Activated B cell treated with CpG ODN at 0.5 μM for 24 hours (primary cell): ENCODE measurements around the gene ASTN2. TPM values are rescaled to one million over a fixed set of nuclear protein-coding genes. Genes with fewer than 3 reads are reported as not detected.

Experiments used
- ATAC-seq: fragments of 200-7000 bp; cut with Tn5 transposase; one replicate; pipeline ENCODE4 v1.10.0; 2021; ENCODE audit warnings: low read depth, mild to moderate bottlenecking, moderate library complexity
- CTCF ChIA-PET: fragments of 350-600 bp; sonication (Branson Sonifier 250); formaldehyde crosslinking; loops from one replicate; lab custom pipeline; 2021; ENCODE audit warnings: antibody characterized with exemption; lab: Charles Lee
- POLR2A ChIA-PET: fragments of 350-600 bp; sonication (Branson Sonifier 250); formaldehyde crosslinking; loops from one replicate; lab custom pipeline; 2021; ENCODE audit warnings: antibody characterized with exemption; lab: Charles Lee
- DNase-seq: peaks from one replicate; pipeline ENCODE4 v3.0.0; 2022
- H3K27ac Mint-ChIP-seq: one replicate; pipeline ENCODE4 v1.8.0; 2020; ENCODE audit warnings: mixed read lengths
- H3K27me3 Mint-ChIP-seq: one replicate; pipeline ENCODE4 v1.8.0; 2021; ENCODE audit warnings: mixed read lengths
- H3K36me3 Mint-ChIP-seq: one replicate; pipeline ENCODE4 v1.8.0; 2021; ENCODE audit warnings: low read depth, mixed read lengths
- H3K4me1 Mint-ChIP-seq: one replicate; pipeline ENCODE4 v1.8.0; 2021; ENCODE audit warnings: mixed read lengths
- H3K4me3 Mint-ChIP-seq: one replicate; pipeline ENCODE4 v1.8.0; 2020; ENCODE audit warnings: mild to moderate bottlenecking, mixed read lengths
- H3K9me3 Mint-ChIP-seq: one replicate; pipeline ENCODE4 v1.8.0; 2020; ENCODE audit warnings: mixed read lengths
- CTCF ChIP-seq: fragments of 200-600 bp; IDR thresholded peaks from one replicate; pipeline ENCODE4 v1.8.0; 2022; ENCODE audit warnings: antibody characterized with exemption, mild to moderate bottlenecking
- intact Hi-C: fragments of 100-400 bp; cut with micrococcal nuclease; formaldehyde crosslinking; loops from one replicate; pipeline ENCODE4 v1.15.1; 2024
- total RNA-seq: library from RNA; stranded (reverse); gene quantifications from 2 replicates; pipeline ENCODE4 v1.2.3, GENCODE V29; 2022

The ASTN2 gene
- total RNA-seq, 1 donor from 2014 or later = 2.3 TPM

- DNase-seq (no peak), ATAC-seq (no peak)
- intact Hi-C loops = no loop called here
- no peak overlapping the region for H3K4me3 Mint-ChIP-seq
- peaks cover 6% of the 10 kb centered on the region for H3K9me3 Mint-ChIP-seq
- TF ChIP-seq CTCF = no peak
- no peaks in the 10 kb centered on the region for H3K4me1 Mint-ChIP-seq
- H3K27ac Mint-ChIP-seq = no peak overlapping the region
- POLR2A ChIA-PET = no interaction called here
- no peaks in the 10 kb centered on the region for H3K36me3 Mint-ChIP-seq
- CTCF ChIA-PET = no interaction called here
- no peaks in the 10 kb centered on the region for H3K27me3 Mint-ChIP-seq
These were observed 233.9 kb downstream of the ASTN2 start for GRCh38 chr9:117180896-117181445.

GRCh38 chr9:117178596-117179375 is 236.1 kb downstream of the ASTN2 start:
- intact Hi-C loops = no loop called here
- POLR2A ChIA-PET = no interaction called here
- ATAC-seq = no peak
- Mint-ChIP-seq H3K36me3 (no peaks in the 10 kb centered on the region), H3K9me3 (peaks cover 6% of the 10 kb centered on the region), H3K27ac (no peak overlapping the region), H3K4me3 (no peak overlapping the region), H3K4me1 (no peaks in the 10 kb centered on the region), H3K27me3 (no peaks in the 10 kb centered on the region)
- CTCF ChIA-PET = no interaction called here
- no peak for DNase-seq
- TF ChIP-seq CTCF = no peak

GRCh38 chr9:117170567-117170966 is 244.3 kb downstream of the ASTN2 start:
- POLR2A ChIA-PET = no interaction called here
- ATAC-seq = no peak
- H3K27ac Mint-ChIP-seq = no peak overlapping the region
- CTCF ChIA-PET = no interaction called here
- H3K9me3 Mint-ChIP-seq = no peaks in the 10 kb centered on the region
- H3K4me3 Mint-ChIP-seq = no peak overlapping the region
- no peak for TF ChIP-seq CTCF
- H3K4me1 Mint-ChIP-seq = no peaks in the 10 kb centered on the region
- DNase-seq = no peak
- intact Hi-C loops = no loop called here
- H3K36me3 Mint-ChIP-seq = no peaks in the 10 kb centered on the region
- peaks cover 1% of the 10 kb centered on the region for H3K27me3 Mint-ChIP-seq

- Mint-ChIP-seq H3K4me3 (no peak overlapping the region), H3K36me3 (no peaks in the 10 kb centered on the region), H3K27ac (no peak overlapping the region), H3K4me1 (no peaks in the 10 kb centered on the region), H3K9me3 (no peaks in the 10 kb centered on the region), H3K27me3 (peaks cover 1% of the 10 kb centered on the region)
- ChIA-PET POLR2A (no interaction called here), CTCF (no interaction called here)
- TF ChIP-seq CTCF = no peak
- DNase-seq (no peak), ATAC-seq (no peak)
- intact Hi-C loops = no loop called here
These were observed 245.7 kb downstream of the ASTN2 start for GRCh38 chr9:117169089-117169621.

GRCh38 chr9:117164512-117164911 is 250.3 kb downstream of the ASTN2 start:
- DNase-seq (no peak), ATAC-seq (no peak)
- ChIA-PET CTCF (no interaction called here), POLR2A (no interaction called here)
- no peaks in the 10 kb centered on the region for H3K4me1 Mint-ChIP-seq
- H3K9me3 Mint-ChIP-seq = no peaks in the 10 kb centered on the region
- H3K27ac Mint-ChIP-seq = no peak overlapping the region
- H3K27me3 Mint-ChIP-seq = no peaks in the 10 kb centered on the region
- H3K36me3 Mint-ChIP-seq = no peaks in the 10 kb centered on the region
- H3K4me3 Mint-ChIP-seq = no peak overlapping the region
- intact Hi-C loops = no loop called here
- TF ChIP-seq CTCF = no peak
